Heart left ventricle (tissue), 16 donors: Measurements from ENCODE around the gene SYNGR2. TPM values are rescaled to one million over a fixed set of nuclear protein-coding genes. Genes with fewer than 3 reads are reported as not detected.
"Not testable (repeated sequence)": the region's sequence is repeated elsewhere in the genome, so short reads cannot be mapped to it uniquely, and the experiment has no call there.

ENCODE experiments used
- ATAC-seq, 4 donors: fragments of 200-7000 bp; cut with Tn5 transposase; one replicate each; pipeline ENCODE4 v1.9.1; 2020 to 2022; ENCODE audit warnings: moderate library complexity in 4 of 4, mild to moderate bottlenecking in 3 of 4, moderate number of reproducible peaks in 1 of 4
- DNase-seq, 5 donors: peaks; one replicate each; pipeline ENCODE4 v3.0.0-alpha.2; 2020
- H3K27ac ChIP-seq, 12 donors: fragments of 200-600 bp; sonication (generic) in 4 of 12; one replicate each; pipeline versions ENCODE4 v1.5.0 to v1.8.0; 2016 to 2022; ENCODE audit warnings: mild to moderate bottlenecking in 2 of 12
- H3K27me3 ChIP-seq, 9 donors: fragments of 200-600 bp; sonication (generic) in 2 of 9; one replicate each; pipeline versions ENCODE4 v1.5.1 to v1.8.0; 2016 to 2022; ENCODE audit warnings: mild to moderate bottlenecking in 3 of 9
- H3K36me3 ChIP-seq, 9 donors: fragments of 200-600 bp; sonication (generic) in 2 of 9; one replicate each; pipeline versions ENCODE4 v1.5.0 to v1.8.0; 2018 to 2022; ENCODE audit warnings: mild to moderate bottlenecking in 2 of 9
- H3K4me1 ChIP-seq, 12 donors: fragments of 200-600 bp; sonication (generic) in 4 of 12; one replicate each; pipeline versions ENCODE4 v1.5.0 to v1.8.0; 2016 to 2022; ENCODE audit warnings: mild to moderate bottlenecking in 3 of 12
- H3K4me3 ChIP-seq, 12 donors: fragments of 200-600 bp; sonication (generic) in 4 of 12; one replicate each; pipeline versions ENCODE4 v1.5.0 to v1.8.0; 2017 to 2022; ENCODE audit warnings: mild to moderate bottlenecking in 9 of 12, moderate library complexity in 4 of 12
- H3K9me3 ChIP-seq, 12 donors: fragments of 200-600 bp; sonication (generic) in 4 of 12; one replicate each; pipeline versions ENCODE4 v1.5.0 to v1.8.0; 2016 to 2022; ENCODE audit warnings: mild to moderate bottlenecking in 1 of 12
- POLR2A ChIP-seq, 2 donors: fragments of 450-650 bp; IDR thresholded peaks; one replicate each; pipeline ENCODE4 v1.6.1; 2017; ENCODE audit warnings: antibody characterized with exemption in 2 of 2, mild to moderate bottlenecking in 2 of 2, moderate library complexity in 2 of 2
- WGBS, 4 donors: extraction: QIAGEN DNeasy Blood & Tissue Kit in 2 of 4; methylation state at CpG; one replicate each; pipeline versions ENCODE4 v1.1.5 to v1.1.7; 2013 to 2018; 5-methylcytosine and 5-hydroxymethylcytosine counted together
- intact Hi-C, 10 donors: fragments of 100-400 bp; cut with DNase I; formaldehyde crosslinking; loops; one replicate each; pipeline versions ENCODE4 v1.11.1 to v1.14.2; 2022
- polyA plus RNA-seq, 2 donors: library from polyadenylated mRNA; stranded (reverse); fragments of 200-250 nt; gene quantifications; one replicate each; pipeline ENCODE4 v1.2.3, GENCODE V29; 2013
- total RNA-seq, 9 donors: library from RNA; depleted of rRNA in 2 of 9; stranded (reverse); fragments of >200 nt in 2 of 9; fragmentation: NEBNext Ultra II Directional in 3 of 9; extraction: Animal tissue kit (Norgen Biotek cat#: 25700) in 3 of 9; gene quantifications; one replicate each; pipeline versions ENCODE4 v1.1.0 to v1.2.4, GENCODE V29; 2016 to 2023
- TF ChIP-seq, protein P1 (sequence below), 12 donors: fragments of 200-600 bp; sonication (generic) in 4 of 12; IDR thresholded peaks; one replicate each; pipeline versions ENCODE4 v1.5.0 to v1.8.0; 2018 to 2022; ENCODE audit warnings: antibody characterized with exemption in 12 of 12, mild to moderate bottlenecking in 5 of 12
- donor health status: ischemic (EF 13 %, LVEDD 7.1; RV severe dilation, severe dysfunction).
- donor health status: healthy with polysubstance abuse.
- donor health status: DM: no; HTN: yes; CAD: no.
- donor health status: DM: no; HTN: no; CAD: no.
- donor health status: ischemic (EF 25% LVEDD 6.9; RV normal size, moderate dysfunction).
- donor health status: ischemic (EF 25% LVEDD 5.7; RV mildly dilated, moderate dysfunction).
- donor health status: healthy.
- donor health status: DM: yes; HTN: yes; CAD: no.
- donor health status: ischemic (EF 35%, LVEDD 5.7; RV mildly dilated, moderate dysfunction).
- donor health status: nonischemic (EF 11% LVEDD 7.7; RV severe dilation, severe dysfunction).
- donor health status: DM: yes; HTN: yes; CAD: no.
- donor health status: PGD.
- donor health status: ischemic (EF 29% LVEDD 5.4; RV normal size, mild dysfunction).
- donor health status: nonischemic (EF 23%, LVEDD 6.1; RV moderate dilation, normal function).

The SYNGR2 gene
- total and polyA plus RNA-seq, 11 donors = 99.5 to 268 (median 135) TPM

DNA sequence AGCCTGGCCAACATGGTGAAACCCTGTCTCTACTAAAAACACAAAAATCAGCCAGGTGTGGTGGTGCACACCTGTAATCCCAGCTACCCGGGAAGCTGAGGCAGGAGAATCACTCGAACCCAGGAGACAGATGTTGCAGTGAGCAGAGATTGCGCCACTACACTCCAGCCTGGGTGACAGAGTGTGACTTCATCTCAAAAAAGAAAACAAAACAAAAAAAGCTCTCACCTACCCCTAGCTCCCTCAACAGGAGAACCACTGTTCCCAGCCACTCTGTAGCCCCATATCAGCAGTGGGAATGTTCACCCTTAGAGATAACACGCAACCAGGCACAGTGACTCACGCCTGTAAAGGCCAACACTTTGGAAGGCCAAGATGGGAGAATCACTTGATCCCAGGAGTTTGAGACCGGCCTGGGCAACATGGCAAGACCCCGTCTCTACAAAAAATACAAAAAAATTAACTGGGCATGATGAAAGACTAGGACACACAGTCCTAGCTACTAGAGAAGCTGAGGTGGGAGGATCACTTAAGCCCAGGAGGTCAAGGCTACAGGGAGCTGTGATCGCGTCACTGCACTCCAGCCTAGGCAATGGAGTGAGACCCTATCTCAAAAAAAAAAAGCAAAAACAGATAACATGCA is 32.4 kb upstream of the SYNGR2 start:
- intact Hi-C loops = no loop called here
- TF ChIP-seq, protein P1, sequence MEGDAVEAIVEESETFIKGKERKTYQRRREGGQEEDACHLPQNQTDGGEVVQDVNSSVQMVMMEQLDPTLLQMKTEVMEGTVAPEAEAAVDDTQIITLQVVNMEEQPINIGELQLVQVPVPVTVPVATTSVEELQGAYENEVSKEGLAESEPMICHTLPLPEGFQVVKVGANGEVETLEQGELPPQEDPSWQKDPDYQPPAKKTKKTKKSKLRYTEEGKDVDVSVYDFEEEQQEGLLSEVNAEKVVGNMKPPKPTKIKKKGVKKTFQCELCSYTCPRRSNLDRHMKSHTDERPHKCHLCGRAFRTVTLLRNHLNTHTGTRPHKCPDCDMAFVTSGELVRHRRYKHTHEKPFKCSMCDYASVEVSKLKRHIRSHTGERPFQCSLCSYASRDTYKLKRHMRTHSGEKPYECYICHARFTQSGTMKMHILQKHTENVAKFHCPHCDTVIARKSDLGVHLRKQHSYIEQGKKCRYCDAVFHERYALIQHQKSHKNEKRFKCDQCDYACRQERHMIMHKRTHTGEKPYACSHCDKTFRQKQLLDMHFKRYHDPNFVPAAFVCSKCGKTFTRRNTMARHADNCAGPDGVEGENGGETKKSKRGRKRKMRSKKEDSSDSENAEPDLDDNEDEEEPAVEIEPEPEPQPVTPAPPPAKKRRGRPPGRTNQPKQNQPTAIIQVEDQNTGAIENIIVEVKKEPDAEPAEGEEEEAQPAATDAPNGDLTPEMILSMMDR (IDR thresholded peaks at IDR 0.05) = no peak
- no peak for TF ChIP-seq POLR2A (IDR thresholded peaks at IDR 0.05)
- peaks cover 0 to 75% (median 14%) of the 10 kb centered on the region in 12 donors for H3K4me1 ChIP-seq
- no peak overlapping the region for H3K27ac ChIP-seq
- no peaks in the 10 kb centered on the region for H3K9me3 ChIP-seq
- H3K36me3 ChIP-seq = peaks cover 0 to 28% (median 0%) of the 10 kb centered on the region in 9 donors
- no peak for ATAC-seq
- no peak for DNase-seq
- H3K27me3 ChIP-seq = no peaks in the 10 kb centered on the region
- no peak overlapping the region for H3K4me3 ChIP-seq
- 89 to 91% (median 91%) methylated on average over 9 of the region's 9 CpGs for WGBS, 4 donors

DNA sequence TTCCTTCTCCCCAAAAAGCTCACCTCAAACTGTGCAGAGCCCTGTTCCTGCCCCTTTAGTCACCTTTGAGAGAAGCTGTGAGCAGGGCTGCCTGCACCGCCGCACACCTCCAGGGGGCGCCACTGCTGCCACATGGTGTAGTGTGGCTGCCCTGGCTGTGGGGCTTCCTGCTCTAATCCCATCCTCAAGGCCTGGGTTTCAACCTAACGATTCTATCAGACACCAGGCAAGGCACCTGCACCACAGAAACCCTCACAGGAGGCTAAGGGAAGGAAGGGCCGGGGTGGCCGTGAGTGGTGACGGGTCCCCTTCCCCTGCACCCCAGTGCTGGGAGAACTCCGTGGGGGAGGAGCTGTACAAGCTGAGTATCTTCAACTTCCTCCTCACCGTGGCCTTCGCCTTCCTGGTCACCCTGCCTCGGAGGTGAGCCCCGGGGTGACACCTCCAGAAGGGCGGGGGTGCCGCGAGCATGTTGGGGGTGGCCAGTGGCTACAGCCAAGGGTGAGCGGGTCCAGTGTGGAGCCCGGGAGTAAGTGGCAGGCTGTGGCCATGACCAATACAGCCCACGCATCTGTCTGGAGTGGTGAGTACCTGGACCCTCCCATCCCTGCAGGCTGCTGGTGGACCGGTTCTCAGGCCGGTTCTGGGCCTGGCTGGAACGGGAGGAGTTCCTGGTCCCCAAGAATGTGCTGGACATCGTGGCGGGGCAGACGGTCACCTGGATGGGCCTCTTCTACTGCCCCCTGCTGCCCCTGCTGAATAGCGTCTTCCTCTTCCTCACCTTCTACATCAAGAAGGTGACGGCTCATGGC is 30.8 kb upstream of the SYNGR2 start:
- 63 to 71% (median 69%) methylated on average over 22 to 26 of the region's 26 CpGs for WGBS, 4 donors
- Histone ChIP-seq H3K4me1 (peaks cover 0 to 67% (median 10%) of the 10 kb centered on the region in 12 donors), H3K4me3 (no peak overlapping the region), H3K36me3 (peaks cover 0 to 41% (median 0%) of the 10 kb centered on the region in 9 donors), H3K27ac (no peak overlapping the region), H3K9me3 (no peaks in the 10 kb centered on the region), H3K27me3 (no peaks in the 10 kb centered on the region)
- no peak for ATAC-seq
- no peak for TF ChIP-seq POLR2A (IDR thresholded peaks at IDR 0.05)
- TF ChIP-seq, protein P1 (IDR thresholded peaks at IDR 0.05) = peak in 7 of 12 donors; percentile 10 to 39 (median 22)
- intact Hi-C loops = no loop called here
- no peak for DNase-seq

DNA sequence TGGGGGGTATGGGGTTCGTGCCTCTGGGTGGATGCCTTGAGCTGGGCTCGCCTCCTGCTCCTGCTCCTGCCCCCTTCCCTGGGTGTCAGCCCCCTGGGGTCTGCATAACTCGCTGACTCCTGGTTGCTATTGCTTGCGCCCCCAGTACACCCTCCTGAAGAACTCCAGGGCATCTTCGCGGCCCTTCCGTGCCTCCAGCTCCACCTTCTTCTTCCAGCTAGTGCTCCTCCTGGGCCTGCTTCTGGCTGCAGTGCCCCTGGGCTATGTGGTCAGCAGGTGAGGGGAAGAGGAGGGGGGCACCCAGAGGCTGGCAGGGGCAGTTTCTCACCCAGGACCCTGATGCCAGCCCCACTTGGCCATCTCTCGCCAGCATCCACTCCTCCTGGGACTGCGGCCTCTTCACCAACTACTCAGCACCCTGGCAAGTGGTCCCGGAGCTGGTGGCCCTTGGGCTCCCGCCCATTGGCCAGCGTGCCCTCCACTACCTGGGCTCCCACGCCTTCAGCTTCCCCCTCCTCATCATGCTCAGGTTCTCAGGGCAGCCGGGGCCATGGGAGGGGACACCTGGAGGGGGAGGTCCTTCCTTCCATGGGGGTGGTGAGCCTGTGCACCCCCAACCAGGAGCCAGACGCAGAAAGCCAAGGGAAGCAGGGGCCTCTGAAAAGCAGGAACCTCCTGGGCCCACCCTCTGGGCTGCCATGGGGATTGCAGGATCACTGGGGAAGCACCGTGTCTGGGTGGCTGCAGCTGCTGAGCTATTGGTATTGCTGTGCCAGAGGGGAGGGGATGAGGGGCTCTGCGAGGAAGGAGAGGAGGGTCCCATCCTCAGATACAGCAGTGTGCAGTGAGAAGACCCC is 29.9 kb upstream of the SYNGR2 start:
- no peak for TF ChIP-seq POLR2A (IDR thresholded peaks at IDR 0.05)
- TF ChIP-seq, protein P1 (IDR thresholded peaks at IDR 0.05) = no peak
- Histone ChIP-seq H3K4me3 (no peak overlapping the region), H3K27me3 (no peaks in the 10 kb centered on the region), H3K4me1 (peaks cover 0 to 62% (median 9%) of the 10 kb centered on the region in 12 donors), H3K9me3 (no peaks in the 10 kb centered on the region), H3K36me3 (peaks cover 0 to 37% (median 0%) of the 10 kb centered on the region in 9 donors), H3K27ac (no peak overlapping the region)
- WGBS, 4 donors = 85 to 88% (median 87%) methylated on average over 17 of the region's 17 CpGs
- intact Hi-C loops = no loop called here
- DNase-seq = no peak
- no peak for ATAC-seq

DNA sequence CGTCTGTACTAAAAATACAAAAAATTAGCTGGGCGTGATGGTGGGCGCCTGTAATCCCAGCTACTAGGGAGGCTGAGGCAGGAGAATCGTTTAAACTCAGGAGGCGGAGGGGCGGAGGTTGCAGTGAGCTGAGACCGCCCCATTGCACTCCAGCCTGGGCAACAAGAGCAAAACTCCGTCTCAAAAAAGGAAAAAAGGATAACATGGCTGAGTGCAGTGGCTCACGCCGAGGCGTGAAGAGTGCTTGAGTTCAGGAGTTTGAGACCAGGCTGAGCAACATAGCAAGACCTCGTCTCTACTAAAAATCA is 28.6 kb upstream of the SYNGR2 start:
- Histone ChIP-seq H3K4me1 (peaks cover 6 to 62% (median 15%) of the 10 kb centered on the region in 12 donors), H3K36me3 (peaks cover 0 to 30% (median 0%) of the 10 kb centered on the region in 9 donors), H3K27ac (peak overlapping the region in 1 of 12 donors; percentile 37)
- H3K4me3 ChIP-seq, intact Hi-C loops, H3K27me3 ChIP-seq, DNase-seq, ATAC-seq, H3K9me3 ChIP-seq: not testable (repeated sequence)
- 90 to 95% (median 94%) methylated on average over 12 of the region's 12 CpGs for WGBS, 4 donors
